ENCODE data around the gene TPT1. TPM values are rescaled to one million over a fixed set of nuclear protein-coding genes. Genes with fewer than 3 reads are reported as not detected.

Gene TPT1
- total RNA-seq, 1 experiment from 2014 or later, result 2,237 TPM

- no peak for DNase-seq
- H3K9me3 ChIP-seq (ENCODE audit: insufficient read depth, low read depth), result no peaks in the 10 kb centered on the region
- no peaks in the 10 kb centered on the region for H3K79me2 ChIP-seq (ENCODE audit: low read depth)
- no peaks in the 10 kb centered on the region for H3K9me2 ChIP-seq (ENCODE audit: insufficient read depth)
- ChIA-PET POLR2A (ENCODE audit: unreplicated experiment) (no interaction called here), CTCF (no interaction called here)
- H3K27ac ChIP-seq, result no peak overlapping the region
- H3K27me3 ChIP-seq (ENCODE audit: insufficient read depth, low read depth), result no peaks in the 10 kb centered on the region
- no peaks in the 10 kb centered on the region; the same call in 1 of the 2 replicates for H3F3A ChIP-seq (ENCODE audit: insufficient read depth, low read depth)
- intact Hi-C loops (cut with micrococcal nuclease; ENCODE audit: unreplicated experiment), result no loop called here
- no peak overlapping the region for H2AFZ ChIP-seq
- H3K36me3 ChIP-seq (ENCODE audit: low read depth), result no peaks in the 10 kb centered on the region
- no peak overlapping the region for H3K4me3 ChIP-seq
- BruUV-seq (replicated peaks), result no TSS peak
- no peak overlapping the region for H3K4me2 ChIP-seq
- TF ChIP-seq EZH2 (IDR thresholded peaks at IDR 0.05; ENCODE audit: low read depth), result no peak
- TF ChIP-seq, protein P1, sequence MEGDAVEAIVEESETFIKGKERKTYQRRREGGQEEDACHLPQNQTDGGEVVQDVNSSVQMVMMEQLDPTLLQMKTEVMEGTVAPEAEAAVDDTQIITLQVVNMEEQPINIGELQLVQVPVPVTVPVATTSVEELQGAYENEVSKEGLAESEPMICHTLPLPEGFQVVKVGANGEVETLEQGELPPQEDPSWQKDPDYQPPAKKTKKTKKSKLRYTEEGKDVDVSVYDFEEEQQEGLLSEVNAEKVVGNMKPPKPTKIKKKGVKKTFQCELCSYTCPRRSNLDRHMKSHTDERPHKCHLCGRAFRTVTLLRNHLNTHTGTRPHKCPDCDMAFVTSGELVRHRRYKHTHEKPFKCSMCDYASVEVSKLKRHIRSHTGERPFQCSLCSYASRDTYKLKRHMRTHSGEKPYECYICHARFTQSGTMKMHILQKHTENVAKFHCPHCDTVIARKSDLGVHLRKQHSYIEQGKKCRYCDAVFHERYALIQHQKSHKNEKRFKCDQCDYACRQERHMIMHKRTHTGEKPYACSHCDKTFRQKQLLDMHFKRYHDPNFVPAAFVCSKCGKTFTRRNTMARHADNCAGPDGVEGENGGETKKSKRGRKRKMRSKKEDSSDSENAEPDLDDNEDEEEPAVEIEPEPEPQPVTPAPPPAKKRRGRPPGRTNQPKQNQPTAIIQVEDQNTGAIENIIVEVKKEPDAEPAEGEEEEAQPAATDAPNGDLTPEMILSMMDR (conservative IDR thresholded peaks at IDR 0.05), result no peak
- no peaks in the 10 kb centered on the region for H4K20me1 ChIP-seq (ENCODE audit: insufficient read depth)
- H3K4me1 ChIP-seq (replicated peaks; ENCODE audit: insufficient read depth), result no peaks in the 10 kb centered on the region
Measured at GRCh38 chr13:45316996-45317395, 24.0 kb downstream of the TPT1 start.

- Histone ChIP-seq H4K20me1 (ENCODE audit: insufficient read depth) (no peaks in the 10 kb centered on the region), H3K27me3 (ENCODE audit: insufficient read depth, low read depth) (no peaks in the 10 kb centered on the region), H3K79me2 (ENCODE audit: low read depth) (no peaks in the 10 kb centered on the region), H3K4me2 (no peak overlapping the region), H3K27ac (no peak overlapping the region), H3F3A (ENCODE audit: insufficient read depth, low read depth) (no peaks in the 10 kb centered on the region; the same call in 1 of the 2 replicates), H2AFZ (no peak overlapping the region), H3K9me2 (ENCODE audit: insufficient read depth) (no peaks in the 10 kb centered on the region), H3K4me3 (no peak overlapping the region), H3K36me3 (ENCODE audit: low read depth) (no peaks in the 10 kb centered on the region), H3K4me1 (replicated peaks; ENCODE audit: insufficient read depth) (no peaks in the 10 kb centered on the region), H3K9me3 (ENCODE audit: insufficient read depth, low read depth) (no peaks in the 10 kb centered on the region)
- ChIA-PET POLR2A (ENCODE audit: unreplicated experiment) (interaction anchor here (0.8 kb wide), 1 partner anchor 9 kb away, joined by 3 read pairs; no protein-coding TSS in a partner anchor), CTCF (no interaction called here)
- TF ChIP-seq, protein P1 (conservative IDR thresholded peaks at IDR 0.05), result no peak
- no peak for TF ChIP-seq EZH2 (IDR thresholded peaks at IDR 0.05; ENCODE audit: low read depth)
- intact Hi-C loops (cut with micrococcal nuclease; ENCODE audit: unreplicated experiment), result no loop called here
- DNase-seq, result no peak
- BruUV-seq (replicated peaks), result no TSS peak
Measured at GRCh38 chr13:45316338-45316737, 24.6 kb downstream of the TPT1 start.

DNA sequence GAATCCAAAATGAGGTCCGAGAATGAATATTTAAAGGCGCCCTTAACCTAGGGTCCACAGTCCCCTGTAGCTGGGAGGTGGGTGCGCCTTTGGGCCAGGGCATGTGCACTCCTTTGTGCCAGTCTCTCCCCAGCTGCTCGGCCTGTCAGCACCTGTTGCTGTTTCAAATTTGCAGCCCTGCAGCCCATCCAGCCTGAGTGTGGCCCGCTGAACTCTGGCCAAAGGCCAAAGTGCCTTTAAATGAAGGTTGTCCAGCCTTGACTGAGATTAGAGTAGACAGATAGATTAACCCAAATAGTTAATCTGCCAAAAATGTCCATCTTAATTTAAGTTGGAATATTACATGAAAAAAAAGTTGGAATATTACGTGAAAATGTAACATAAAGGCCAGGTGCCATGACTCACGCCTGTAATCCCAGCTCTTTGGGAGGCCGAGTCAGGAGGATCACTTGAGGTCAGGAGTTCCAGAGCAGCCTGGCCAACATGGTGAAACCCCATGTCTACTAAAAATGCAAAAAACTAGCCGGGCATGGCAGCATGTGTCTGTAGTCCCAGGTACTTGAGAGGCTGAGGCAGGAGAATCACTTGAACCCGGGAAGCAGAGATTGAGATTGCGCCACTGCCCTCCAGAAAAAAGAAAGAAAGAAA, 25.3 kb downstream of the TPT1 start:
- Histone ChIP-seq H3K4me2 (no peak overlapping the region), H3K9me2 (ENCODE audit: insufficient read depth) (no peaks in the 10 kb centered on the region), H3K36me3 (ENCODE audit: low read depth) (no peaks in the 10 kb centered on the region), H3K27me3 (ENCODE audit: insufficient read depth, low read depth) (no peaks in the 10 kb centered on the region), H3F3A (ENCODE audit: insufficient read depth, low read depth) (peaks cover 4% of the 10 kb centered on the region), H3K4me1 (replicated peaks; ENCODE audit: insufficient read depth) (peaks cover 5% of the 10 kb centered on the region), H3K27ac (no peak overlapping the region), H4K20me1 (ENCODE audit: insufficient read depth) (no peaks in the 10 kb centered on the region), H3K4me3 (no peak overlapping the region), H2AFZ (no peak overlapping the region), H3K79me2 (ENCODE audit: low read depth) (no peaks in the 10 kb centered on the region), H3K9me3 (ENCODE audit: insufficient read depth, low read depth) (no peaks in the 10 kb centered on the region)
- POLR2A ChIA-PET (ENCODE audit: unreplicated experiment), result interaction anchor here (0.8 kb wide), 1 partner anchor 10 kb away, joined by 3 read pairs; no protein-coding TSS in a partner anchor
- intact Hi-C loops (cut with micrococcal nuclease; ENCODE audit: unreplicated experiment), result no loop called here
- DNase-seq, result no peak
- TF ChIP-seq, protein P1 (conservative IDR thresholded peaks at IDR 0.05), result no peak
- TF ChIP-seq EZH2 (IDR thresholded peaks at IDR 0.05; ENCODE audit: low read depth), result no peak
- CTCF ChIA-PET, result interaction anchor here (0.5 kb wide), 1 partner anchor 1513 kb away, joined by 3 read pairs; no protein-coding TSS in a partner anchor
- BruUV-seq (replicated peaks), result no TSS peak
